HepG2 (cell line): Measurements from ENCODE around the gene SLC39A2. TPM values are rescaled to one million over a fixed set of nuclear protein-coding genes. Genes with fewer than 3 reads are reported as not detected.
A peak's percentile ranks its signal among the peaks of the same experiment; 100 is the strongest.

Source experiments
- ARNT2 ChIP-seq: sonication (generic); formaldehyde crosslinking; IDR thresholded peaks from 2 replicates; pipeline ENCODE4 v1.8.0; 2022; ENCODE audit warnings: mild to moderate bottlenecking, low read depth, missing genetic modification reagents, moderate library complexity
- BRCA1 ChIP-seq: sonication (generic); formaldehyde crosslinking; IDR thresholded peaks from 2 replicates; pipeline ENCODE4 v1.4.0; 2020; ENCODE audit warnings: missing genetic modification reagents
- BRF2 ChIP-seq: sonication (generic); formaldehyde crosslinking; IDR thresholded peaks from 2 replicates; pipeline ENCODE4 v1.8.1; 2022; ENCODE audit warnings: mild to moderate bottlenecking, missing genetic modification reagents
- DBP ChIP-seq: sonication (generic); formaldehyde crosslinking; IDR thresholded peaks from 2 replicates; pipeline ENCODE4 v1.4.0; 2020; ENCODE audit warnings: missing genetic modification reagents; ENCODE audit errors: not compliant biosample characterization
- DMAP1 ChIP-seq: IDR thresholded peaks from 2 replicates; pipeline ENCODE4 v1.6.1; 2016
- HMGXB4 ChIP-seq, 2 experiments: sonication (generic) in 1 of 2; formaldehyde crosslinking in 1 of 2; IDR thresholded peaks; 2 replicates each; pipeline versions ENCODE4 v1.4.0 to v1.6.1; 2018 to 2020; ENCODE audit warnings: missing genetic modification reagents in 2 of 2, borderline replicate concordance in 1 of 2, low read depth in 1 of 2, mild to moderate bottlenecking in 1 of 2, missing biosample characterization in 1 of 2
- JUN ChIP-seq: sonication (generic); formaldehyde crosslinking; IDR thresholded peaks from 2 replicates; pipeline ENCODE4 v1.4.0; 2020; ENCODE audit warnings: mild to moderate bottlenecking, missing genetic modification reagents
- PHF8 ChIP-seq: sonication (generic); formaldehyde crosslinking; IDR thresholded peaks from 2 replicates; pipeline ENCODE4 v1.5.0; 2020; ENCODE audit warnings: missing genetic modification reagents
- RAD21 ChIP-seq: fragments of 450-650 bp; formaldehyde crosslinking; IDR thresholded peaks from 2 replicates; pipeline ENCODE4 v1.5.0; 2020; ENCODE audit warnings: mild to moderate bottlenecking
- SATB2 ChIP-seq: sonication (generic); formaldehyde crosslinking; IDR thresholded peaks from 2 replicates; pipeline ENCODE4 v1.5.0; 2020; ENCODE audit warnings: missing genetic modification reagents
- TEAD2 ChIP-seq: sonication (generic); formaldehyde crosslinking; IDR thresholded peaks from 2 replicates; pipeline ENCODE4 v1.9.0; 2021; ENCODE audit warnings: missing genetic modification reagents
- ZBTB7A ChIP-seq: sonication (generic); formaldehyde crosslinking; IDR thresholded peaks from 2 replicates; pipeline ENCODE4 v1.8.0; 2022; ENCODE audit warnings: mild to moderate bottlenecking, missing genetic modification reagents
- ZEB1 ChIP-seq: IDR thresholded peaks from 2 replicates; pipeline ENCODE4 v1.6.1; 2012; ENCODE audit warnings: mild to moderate bottlenecking, low read depth, inconsistent platforms; ENCODE audit not compliant: insufficient replicate concordance
- ZFP90 ChIP-seq: sonication (generic); formaldehyde crosslinking; IDR thresholded peaks from 2 replicates; pipeline ENCODE4 v1.8.0; 2022; ENCODE audit warnings: missing genetic modification reagents, mild to moderate bottlenecking, inconsistent platforms, borderline replicate concordance
- ZHX1 ChIP-seq: sonication (generic); formaldehyde crosslinking; IDR thresholded peaks from 2 replicates; pipeline ENCODE4 v1.8.1; 2022; ENCODE audit warnings: low read depth, mild to moderate bottlenecking, missing genetic modification reagents
- ZNF235 ChIP-seq: sonication (generic); formaldehyde crosslinking; IDR thresholded peaks from 2 replicates; pipeline ENCODE4 v1.8.1; 2023; ENCODE audit warnings: mild to moderate bottlenecking, missing genetic modification reagents, borderline replicate concordance
- ZNF264 ChIP-seq: sonication (generic); formaldehyde crosslinking; IDR thresholded peaks from 2 replicates; pipeline ENCODE4 v1.4.0; 2020; ENCODE audit warnings: missing genetic modification reagents
- ZNF589 ChIP-seq: sonication (generic); formaldehyde crosslinking; conservative IDR thresholded peaks from 2 replicates; pipeline ENCODE4 v1.8.0; 2022; ENCODE audit warnings: mild to moderate bottlenecking, moderate library complexity, missing genetic modification reagents
- ZNF605 ChIP-seq: sonication (generic); formaldehyde crosslinking; IDR thresholded peaks from 2 replicates; pipeline ENCODE4 v1.8.0; 2022; ENCODE audit warnings: mild to moderate bottlenecking, missing genetic modification reagents
- ZNF678 ChIP-seq: sonication (generic); formaldehyde crosslinking; IDR thresholded peaks from 2 replicates; pipeline ENCODE4 v1.4.0; 2020; ENCODE audit warnings: mild to moderate bottlenecking, missing genetic modification reagents
- ZNF800 ChIP-seq: sonication (generic); formaldehyde crosslinking; IDR thresholded peaks from 2 replicates; pipeline ENCODE4 v1.4.0; 2020; ENCODE audit warnings: missing genetic modification reagents
- polyA plus RNA-seq, 8 experiments: library from polyadenylated mRNA; depleted of rRNA in 3 of 8; stranded (reverse) in 7 of 8; unstranded in 1 of 8; fragments of >200 nt; fragmentation: Illumina TruSeq in 4 of 8; extraction: Trizol in 4 of 8; gene quantifications; 2 replicates each; pipeline versions ENCODE4 v1.2.1 to v1.2.3, GENCODE V29; 2011 to 2016; ENCODE audit warnings: low read depth in 4 of 8, missing spikeins in 1 of 8, mixed read lengths in 1 of 8; ENCODE audit not compliant: insufficient read depth in 1 of 8
- total RNA-seq, 5 experiments: library from RNA; depleted of rRNA; stranded (reverse); fragments of >200 nt; fragmentation: Illumina TruSeq; extraction: Trizol; gene quantifications; 2 replicates each; pipeline ENCODE4 v1.2.3, GENCODE V29; 2016; ENCODE audit warnings: low read depth in 1 of 5

SLC39A2 gene
- total and polyA plus RNA-seq, 2 of the 13 experiments (the other 11 are each of a cell fraction or from before 2014, with no cell fraction given), result 0.08 to 0.11 TPM

- TF ChIP-seq ZFP90 (CRISPR knock-in tag) (peak; percentile 99), PHF8 (CRISPR knock-in tag) (peak; percentile 54; the same call in 1 of the 2 replicates), HMGXB4 (CRISPR knock-in tag; IDR thresholded peaks at IDR 0.05; ENCODE audit: borderline replicate concordance in 1 of 2, low read depth in 1 of 2) (peak; percentile 92 to 98), RAD21 (CRISPR knock-in tag) (peak; percentile 81), ZEB1 (no peak), JUN (CRISPR knock-in tag) (no peak), ARNT2 (CRISPR knock-in tag) (0 out of 2 replicates have a peak, but pooled peaks have one; percentile 18), DBP (CRISPR knock-in tag) (no peak), ZBTB7A (CRISPR knock-in tag) (no peak), BRF2 (CRISPR knock-in tag) (no peak), TEAD2 (CRISPR knock-in tag) (no peak), ZNF589 (CRISPR knock-in tag) (no peak), ZNF235 (peak; percentile 76; the same call in 1 of the 2 replicates), DMAP1 (no peak), BRCA1 (CRISPR knock-in tag) (peak; percentile 72; the same call in 1 of the 2 replicates), ZNF264 (CRISPR knock-in tag) (no peak; the same call in 1 of the 2 replicates), SATB2 (CRISPR knock-in tag) (0 out of 2 replicates have a peak, but pooled peaks have one; percentile 3), ZNF605 (CRISPR knock-in tag) (peak; percentile 94), ZHX1 (CRISPR knock-in tag) (0 out of 2 replicates have a peak, but pooled peaks have one; percentile 11), ZNF678 (CRISPR knock-in tag) (no peak), ZNF800 (CRISPR knock-in tag) (peak; percentile 72)
Observed at GRCh38 chr14:20970983-20971704, 27.9 kb upstream of the SLC39A2 start (continued).
